ENCODE data around the gene IQCH.

DNA sequence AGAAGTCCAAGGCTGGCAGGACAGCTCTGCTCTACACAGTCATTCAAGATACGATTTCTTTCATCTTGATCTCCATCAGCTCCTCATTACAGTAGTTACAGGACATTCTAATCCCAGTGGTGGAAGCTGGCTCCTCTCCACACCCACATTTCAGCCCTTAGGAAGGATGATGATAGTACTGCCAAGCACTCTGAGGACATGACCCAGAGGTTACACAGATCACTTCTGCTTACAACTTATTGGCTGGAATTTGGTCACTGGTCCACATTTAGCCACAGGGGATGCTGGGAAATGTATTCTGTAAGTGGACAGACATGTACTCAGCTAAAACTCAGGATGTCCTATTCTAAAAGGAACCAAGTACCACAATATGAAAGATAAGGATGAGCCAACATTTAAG, 77.1 kb downstream of the IQCH start:
- TF ChIP-seq, protein P1, sequence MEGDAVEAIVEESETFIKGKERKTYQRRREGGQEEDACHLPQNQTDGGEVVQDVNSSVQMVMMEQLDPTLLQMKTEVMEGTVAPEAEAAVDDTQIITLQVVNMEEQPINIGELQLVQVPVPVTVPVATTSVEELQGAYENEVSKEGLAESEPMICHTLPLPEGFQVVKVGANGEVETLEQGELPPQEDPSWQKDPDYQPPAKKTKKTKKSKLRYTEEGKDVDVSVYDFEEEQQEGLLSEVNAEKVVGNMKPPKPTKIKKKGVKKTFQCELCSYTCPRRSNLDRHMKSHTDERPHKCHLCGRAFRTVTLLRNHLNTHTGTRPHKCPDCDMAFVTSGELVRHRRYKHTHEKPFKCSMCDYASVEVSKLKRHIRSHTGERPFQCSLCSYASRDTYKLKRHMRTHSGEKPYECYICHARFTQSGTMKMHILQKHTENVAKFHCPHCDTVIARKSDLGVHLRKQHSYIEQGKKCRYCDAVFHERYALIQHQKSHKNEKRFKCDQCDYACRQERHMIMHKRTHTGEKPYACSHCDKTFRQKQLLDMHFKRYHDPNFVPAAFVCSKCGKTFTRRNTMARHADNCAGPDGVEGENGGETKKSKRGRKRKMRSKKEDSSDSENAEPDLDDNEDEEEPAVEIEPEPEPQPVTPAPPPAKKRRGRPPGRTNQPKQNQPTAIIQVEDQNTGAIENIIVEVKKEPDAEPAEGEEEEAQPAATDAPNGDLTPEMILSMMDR (IDR thresholded peaks at IDR 0.05) = no peak
- no peak for TF ChIP-seq POLR2A (IDR thresholded peaks at IDR 0.05)
